Measurements from ENCODE around the gene IL20RA.

DNA sequence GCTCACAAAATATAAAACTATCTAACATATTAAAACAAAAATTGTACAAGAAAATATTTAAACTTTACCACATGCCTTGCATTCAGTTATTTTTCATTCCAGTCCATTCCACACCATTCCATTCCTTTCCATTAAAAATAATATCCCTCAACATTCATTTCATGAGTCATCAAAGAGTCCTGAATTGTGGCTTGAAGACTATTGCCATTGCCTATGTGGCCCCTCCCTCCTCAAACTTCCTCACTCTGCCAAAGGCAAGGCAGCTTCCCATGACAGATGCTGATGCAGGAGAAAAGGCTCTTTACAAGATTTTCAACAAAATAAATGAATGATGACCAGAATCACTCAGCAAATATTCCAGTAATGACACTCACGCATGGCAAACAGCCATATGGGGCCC is 31.7 kb downstream of the IL20RA start:
- TF ChIP-seq GABPA (IDR thresholded peaks at IDR 0.05 in 1 of 2, conservative IDR thresholded peaks at IDR 0.05 in 1 of 2): no peak
- TF ChIP-seq, protein P1, sequence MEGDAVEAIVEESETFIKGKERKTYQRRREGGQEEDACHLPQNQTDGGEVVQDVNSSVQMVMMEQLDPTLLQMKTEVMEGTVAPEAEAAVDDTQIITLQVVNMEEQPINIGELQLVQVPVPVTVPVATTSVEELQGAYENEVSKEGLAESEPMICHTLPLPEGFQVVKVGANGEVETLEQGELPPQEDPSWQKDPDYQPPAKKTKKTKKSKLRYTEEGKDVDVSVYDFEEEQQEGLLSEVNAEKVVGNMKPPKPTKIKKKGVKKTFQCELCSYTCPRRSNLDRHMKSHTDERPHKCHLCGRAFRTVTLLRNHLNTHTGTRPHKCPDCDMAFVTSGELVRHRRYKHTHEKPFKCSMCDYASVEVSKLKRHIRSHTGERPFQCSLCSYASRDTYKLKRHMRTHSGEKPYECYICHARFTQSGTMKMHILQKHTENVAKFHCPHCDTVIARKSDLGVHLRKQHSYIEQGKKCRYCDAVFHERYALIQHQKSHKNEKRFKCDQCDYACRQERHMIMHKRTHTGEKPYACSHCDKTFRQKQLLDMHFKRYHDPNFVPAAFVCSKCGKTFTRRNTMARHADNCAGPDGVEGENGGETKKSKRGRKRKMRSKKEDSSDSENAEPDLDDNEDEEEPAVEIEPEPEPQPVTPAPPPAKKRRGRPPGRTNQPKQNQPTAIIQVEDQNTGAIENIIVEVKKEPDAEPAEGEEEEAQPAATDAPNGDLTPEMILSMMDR (IDR thresholded peaks at IDR 0.05; ENCODE audit: low read depth, low read length, missing input control): no peak
- no peak for TF ChIP-seq RXRA (IDR thresholded peaks at IDR 0.05)
- TF ChIP-seq, protein P2, sequence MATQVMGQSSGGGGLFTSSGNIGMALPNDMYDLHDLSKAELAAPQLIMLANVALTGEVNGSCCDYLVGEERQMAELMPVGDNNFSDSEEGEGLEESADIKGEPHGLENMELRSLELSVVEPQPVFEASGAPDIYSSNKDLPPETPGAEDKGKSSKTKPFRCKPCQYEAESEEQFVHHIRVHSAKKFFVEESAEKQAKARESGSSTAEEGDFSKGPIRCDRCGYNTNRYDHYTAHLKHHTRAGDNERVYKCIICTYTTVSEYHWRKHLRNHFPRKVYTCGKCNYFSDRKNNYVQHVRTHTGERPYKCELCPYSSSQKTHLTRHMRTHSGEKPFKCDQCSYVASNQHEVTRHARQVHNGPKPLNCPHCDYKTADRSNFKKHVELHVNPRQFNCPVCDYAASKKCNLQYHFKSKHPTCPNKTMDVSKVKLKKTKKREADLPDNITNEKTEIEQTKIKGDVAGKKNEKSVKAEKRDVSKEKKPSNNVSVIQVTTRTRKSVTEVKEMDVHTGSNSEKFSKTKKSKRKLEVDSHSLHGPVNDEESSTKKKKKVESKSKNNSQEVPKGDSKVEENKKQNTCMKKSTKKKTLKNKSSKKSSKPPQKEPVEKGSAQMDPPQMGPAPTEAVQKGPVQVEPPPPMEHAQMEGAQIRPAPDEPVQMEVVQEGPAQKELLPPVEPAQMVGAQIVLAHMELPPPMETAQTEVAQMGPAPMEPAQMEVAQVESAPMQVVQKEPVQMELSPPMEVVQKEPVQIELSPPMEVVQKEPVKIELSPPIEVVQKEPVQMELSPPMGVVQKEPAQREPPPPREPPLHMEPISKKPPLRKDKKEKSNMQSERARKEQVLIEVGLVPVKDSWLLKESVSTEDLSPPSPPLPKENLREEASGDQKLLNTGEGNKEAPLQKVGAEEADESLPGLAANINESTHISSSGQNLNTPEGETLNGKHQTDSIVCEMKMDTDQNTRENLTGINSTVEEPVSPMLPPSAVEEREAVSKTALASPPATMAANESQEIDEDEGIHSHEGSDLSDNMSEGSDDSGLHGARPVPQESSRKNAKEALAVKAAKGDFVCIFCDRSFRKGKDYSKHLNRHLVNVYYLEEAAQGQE (IDR thresholded peaks at IDR 0.05): no peak
- TF ChIP-seq, protein P3, sequence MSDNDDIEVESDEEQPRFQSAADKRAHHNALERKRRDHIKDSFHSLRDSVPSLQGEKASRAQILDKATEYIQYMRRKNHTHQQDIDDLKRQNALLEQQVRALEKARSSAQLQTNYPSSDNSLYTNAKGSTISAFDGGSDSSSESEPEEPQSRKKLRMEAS (IDR thresholded peaks at IDR 0.05): no peak
- TF ChIP-seq TAF1 (conservative IDR thresholded peaks at IDR 0.05): no peak
- TF ChIP-seq, protein P4, sequence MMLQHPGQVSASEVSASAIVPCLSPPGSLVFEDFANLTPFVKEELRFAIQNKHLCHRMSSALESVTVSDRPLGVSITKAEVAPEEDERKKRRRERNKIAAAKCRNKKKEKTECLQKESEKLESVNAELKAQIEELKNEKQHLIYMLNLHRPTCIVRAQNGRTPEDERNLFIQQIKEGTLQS (IDR thresholded peaks at IDR 0.05): no peak
- no peak for TF ChIP-seq JUND (IDR thresholded peaks at IDR 0.05)
- no peak for TF ChIP-seq RAD21 (IDR thresholded peaks at IDR 0.05)
- no peak for TF ChIP-seq SP1 (IDR thresholded peaks at IDR 0.05)

All from liver (tissue), 3 donors.